GM12878 (cell line): Measurements from ENCODE around the gene PTRH2. TPM values are rescaled to one million over a fixed set of nuclear protein-coding genes. Genes with fewer than 3 reads are reported as not detected.

ENCODE experiments used
- DPF2 ChIP-seq: fragments of 450-650 bp; IDR thresholded peaks from 2 replicates; pipeline ENCODE4 v1.6.1; 2017; ENCODE audit warnings: mild to moderate bottlenecking
- EP300 ChIP-seq, 2 experiments: fragments of 150-350 bp in 1 of 2; IDR thresholded peaks; 2 replicates each; pipeline ENCODE4 v1.6.1; 2011 to 2012; ENCODE audit warnings: low read depth in 2 of 2, low read length in 2 of 2, borderline replicate concordance in 1 of 2, improper control_type of control experiment in 1 of 2, inconsistent platforms in 1 of 2; ENCODE audit not compliant: control insufficient read depth in 1 of 2
- FOS ChIP-seq: IDR thresholded peaks from 3 replicates; pipeline ENCODE4 v1.6.1; 2011; ENCODE audit warnings: borderline replicate concordance; ENCODE audit not compliant: insufficient read length; ENCODE audit errors: extremely low read depth
- JUNB ChIP-seq: IDR thresholded peaks from 2 replicates; pipeline ENCODE4 v1.6.1; 2016; ENCODE audit warnings: antibody characterized with exemption, mild to moderate bottlenecking
- LARP7 ChIP-seq: fragments of 450-650 bp; IDR thresholded peaks from 2 replicates; pipeline ENCODE4 v1.6.1; 2017; ENCODE audit warnings: mild to moderate bottlenecking
- MYC ChIP-seq: IDR thresholded peaks from 2 replicates; pipeline ENCODE4 v1.6.1; 2011; ENCODE audit warnings: mild to moderate bottlenecking, low read length, moderate library complexity, inconsistent platforms; ENCODE audit not compliant: insufficient read depth, insufficient replicate concordance, insufficient read length, severe bottlenecking
- PAX5 ChIP-seq: IDR thresholded peaks from 2 replicates; pipeline ENCODE4 v1.6.1; 2011; ENCODE audit warnings: low read depth, low read length, borderline replicate concordance
- RB1 ChIP-seq: fragments of 450-650 bp; formaldehyde crosslinking; IDR thresholded peaks from 2 replicates; pipeline ENCODE4 v1.6.1; 2017; ENCODE audit warnings: mild to moderate bottlenecking, borderline replicate concordance
- REST ChIP-seq: IDR thresholded peaks from 2 replicates; pipeline ENCODE4 v1.6.1; 2012; ENCODE audit warnings: mild to moderate bottlenecking, low read depth, low read length
- SMARCA5 ChIP-seq: fragments of 450-650 bp; IDR thresholded peaks from 2 replicates; pipeline ENCODE4 v1.6.1; 2017; ENCODE audit warnings: mild to moderate bottlenecking
- SPI1 ChIP-seq: IDR thresholded peaks from 2 replicates; pipeline ENCODE4 v1.6.1; 2011; ENCODE audit warnings: low read depth, mild to moderate bottlenecking, low read length, moderate library complexity, borderline replicate concordance; ENCODE audit not compliant: insufficient read depth
- STAT3 ChIP-seq: IDR thresholded peaks from 2 replicates; pipeline ENCODE4 v1.6.1; 2011; ENCODE audit warnings: low read depth, low read length, improper control_type of control experiment
- SUPT20H ChIP-seq: IDR thresholded peaks from 2 replicates; pipeline ENCODE4 v1.6.1; 2011; ENCODE audit warnings: low read depth, mild to moderate bottlenecking, low read length, moderate library complexity, borderline replicate concordance; ENCODE audit not compliant: control insufficient read depth
- TBL1XR1 ChIP-seq: IDR thresholded peaks from 2 replicates; pipeline ENCODE4 v1.6.1; 2012; ENCODE audit warnings: low read depth, low read length, improper control_type of control experiment
- ZNF217 ChIP-seq: fragments of 450-650 bp; IDR thresholded peaks from 2 replicates; pipeline ENCODE4 v1.6.1; 2017; ENCODE audit warnings: antibody characterized with exemption, mild to moderate bottlenecking
- polyA plus RNA-seq, 11 experiments: library from polyadenylated mRNA; depleted of rRNA in 4 of 11; unstranded in 6 of 11; stranded (reverse) in 5 of 11; fragments of >200 nt; fragmentation: Nextera tagmentation in 4 of 11; fragmentation: Illumina TruSeq in 1 of 11; extraction: Ambion mirVana in 4 of 11; extraction: Trizol in 1 of 11; gene quantifications; 1 replicate in 1 of 11; 2 replicates in 10 of 11; pipeline versions ENCODE4 v1.2.1 to v1.2.3, GENCODE V29; 2011 to 2016; ENCODE audit warnings: inconsistent platforms in 2 of 11, missing spikeins in 2 of 11, low read depth in 1 of 11
- total RNA-seq, 4 experiments: library from RNA; depleted of rRNA in 3 of 4; stranded (reverse); fragments of >200 nt in 3 of 4; fragmentation: Illumina TruSeq in 1 of 4; extraction: Trizol in 1 of 4; gene quantifications; 2 replicates each; pipeline versions ENCODE4 v1.2.1 to v1.2.3, GENCODE V29; 2013 to 2021
- TF ChIP-seq, protein P1 (sequence below): fragments of 450-650 bp; IDR thresholded peaks from 2 replicates; pipeline ENCODE4 v1.6.1; 2017; ENCODE audit warnings: antibody characterized with exemption, mild to moderate bottlenecking, moderate library complexity
- TF ChIP-seq, protein P2 (sequence below): IDR thresholded peaks from 2 replicates; pipeline ENCODE4 v1.6.1; 2012; ENCODE audit warnings: improper control_type of control experiment, low read depth, low read length; ENCODE audit not compliant: insufficient replicate concordance

The PTRH2 gene
- total and polyA plus RNA-seq, 10 of the 15 experiments (the other 5 are each of a cell fraction or from before 2014, with no cell fraction given) = 37.7 to 156 (median 63.4) TPM

- no peak for TF ChIP-seq REST
- TF ChIP-seq TBL1XR1 = no peak
- TF ChIP-seq STAT3 = no peak
- TF ChIP-seq MYC = no peak
- peak; percentile 52; the same call in 1 of the 2 replicates for TF ChIP-seq PAX5
- no peak for TF ChIP-seq SUPT20H
- TF ChIP-seq EP300 (IDR thresholded peaks at IDR 0.05; ENCODE audit: borderline replicate concordance in 1 of 2, control insufficient read depth in 1 of 2, low read depth in 2 of 2, low read length in 2 of 2) = 0 out of 4 replicates have a peak, but pooled peaks of 1 of the 2 experiments have one; percentile 21
- TF ChIP-seq ZNF217 = peak; percentile 59; the same call in 1 of the 2 replicates
- TF ChIP-seq RB1 = no peak
- peak; percentile 98 for TF ChIP-seq JUNB
- TF ChIP-seq FOS = no peak
- TF ChIP-seq LARP7 = no peak
- TF ChIP-seq DPF2 = 0 out of 2 replicates have a peak, but pooled peaks have one; percentile 42
- no peak for TF ChIP-seq SMARCA5
- TF ChIP-seq, protein P1, sequence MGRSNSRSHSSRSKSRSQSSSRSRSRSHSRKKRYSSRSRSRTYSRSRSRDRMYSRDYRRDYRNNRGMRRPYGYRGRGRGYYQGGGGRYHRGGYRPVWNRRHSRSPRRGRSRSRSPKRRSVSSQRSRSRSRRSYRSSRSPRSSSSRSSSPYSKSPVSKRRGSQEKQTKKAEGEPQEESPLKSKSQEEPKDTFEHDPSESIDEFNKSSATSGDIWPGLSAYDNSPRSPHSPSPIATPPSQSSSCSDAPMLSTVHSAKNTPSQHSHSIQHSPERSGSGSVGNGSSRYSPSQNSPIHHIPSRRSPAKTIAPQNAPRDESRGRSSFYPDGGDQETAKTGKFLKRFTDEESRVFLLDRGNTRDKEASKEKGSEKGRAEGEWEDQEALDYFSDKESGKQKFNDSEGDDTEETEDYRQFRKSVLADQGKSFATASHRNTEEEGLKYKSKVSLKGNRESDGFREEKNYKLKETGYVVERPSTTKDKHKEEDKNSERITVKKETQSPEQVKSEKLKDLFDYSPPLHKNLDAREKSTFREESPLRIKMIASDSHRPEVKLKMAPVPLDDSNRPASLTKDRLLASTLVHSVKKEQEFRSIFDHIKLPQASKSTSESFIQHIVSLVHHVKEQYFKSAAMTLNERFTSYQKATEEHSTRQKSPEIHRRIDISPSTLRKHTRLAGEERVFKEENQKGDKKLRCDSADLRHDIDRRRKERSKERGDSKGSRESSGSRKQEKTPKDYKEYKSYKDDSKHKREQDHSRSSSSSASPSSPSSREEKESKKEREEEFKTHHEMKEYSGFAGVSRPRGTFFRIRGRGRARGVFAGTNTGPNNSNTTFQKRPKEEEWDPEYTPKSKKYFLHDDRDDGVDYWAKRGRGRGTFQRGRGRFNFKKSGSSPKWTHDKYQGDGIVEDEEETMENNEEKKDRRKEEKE = no peak
- no peak for TF ChIP-seq SPI1
- TF ChIP-seq, protein P2, sequence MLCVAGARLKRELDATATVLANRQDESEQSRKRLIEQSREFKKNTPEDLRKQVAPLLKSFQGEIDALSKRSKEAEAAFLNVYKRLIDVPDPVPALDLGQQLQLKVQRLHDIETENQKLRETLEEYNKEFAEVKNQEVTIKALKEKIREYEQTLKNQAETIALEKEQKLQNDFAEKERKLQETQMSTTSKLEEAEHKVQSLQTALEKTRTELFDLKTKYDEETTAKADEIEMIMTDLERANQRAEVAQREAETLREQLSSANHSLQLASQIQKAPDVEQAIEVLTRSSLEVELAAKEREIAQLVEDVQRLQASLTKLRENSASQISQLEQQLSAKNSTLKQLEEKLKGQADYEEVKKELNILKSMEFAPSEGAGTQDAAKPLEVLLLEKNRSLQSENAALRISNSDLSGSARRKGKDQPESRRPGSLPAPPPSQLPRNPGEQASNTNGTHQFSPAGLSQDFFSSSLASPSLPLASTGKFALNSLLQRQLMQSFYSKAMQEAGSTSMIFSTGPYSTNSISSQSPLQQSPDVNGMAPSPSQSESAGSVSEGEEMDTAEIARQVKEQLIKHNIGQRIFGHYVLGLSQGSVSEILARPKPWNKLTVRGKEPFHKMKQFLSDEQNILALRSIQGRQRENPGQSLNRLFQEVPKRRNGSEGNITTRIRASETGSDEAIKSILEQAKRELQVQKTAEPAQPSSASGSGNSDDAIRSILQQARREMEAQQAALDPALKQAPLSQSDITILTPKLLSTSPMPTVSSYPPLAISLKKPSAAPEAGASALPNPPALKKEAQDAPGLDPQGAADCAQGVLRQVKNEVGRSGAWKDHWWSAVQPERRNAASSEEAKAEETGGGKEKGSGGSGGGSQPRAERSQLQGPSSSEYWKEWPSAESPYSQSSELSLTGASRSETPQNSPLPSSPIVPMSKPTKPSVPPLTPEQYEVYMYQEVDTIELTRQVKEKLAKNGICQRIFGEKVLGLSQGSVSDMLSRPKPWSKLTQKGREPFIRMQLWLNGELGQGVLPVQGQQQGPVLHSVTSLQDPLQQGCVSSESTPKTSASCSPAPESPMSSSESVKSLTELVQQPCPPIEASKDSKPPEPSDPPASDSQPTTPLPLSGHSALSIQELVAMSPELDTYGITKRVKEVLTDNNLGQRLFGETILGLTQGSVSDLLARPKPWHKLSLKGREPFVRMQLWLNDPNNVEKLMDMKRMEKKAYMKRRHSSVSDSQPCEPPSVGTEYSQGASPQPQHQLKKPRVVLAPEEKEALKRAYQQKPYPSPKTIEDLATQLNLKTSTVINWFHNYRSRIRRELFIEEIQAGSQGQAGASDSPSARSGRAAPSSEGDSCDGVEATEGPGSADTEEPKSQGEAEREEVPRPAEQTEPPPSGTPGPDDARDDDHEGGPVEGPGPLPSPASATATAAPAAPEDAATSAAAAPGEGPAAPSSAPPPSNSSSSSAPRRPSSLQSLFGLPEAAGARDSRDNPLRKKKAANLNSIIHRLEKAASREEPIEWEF = no peak
These were observed 44.8 kb upstream of the PTRH2 start (continued) for GRCh38 chr17:59751955-59752413.
